HFF-Myc (cell line): ENCODE measurements around the gene HOXC9.
"Not testable (repeated sequence)": the region's sequence is repeated elsewhere in the genome, so short reads cannot be mapped to it uniquely, and the experiment has no call there.

Experiments
- DNase-seq: peaks from one replicate; pipeline ENCODE4 v3.0.0-alpha.2; 2011; ENCODE audit warnings: low read depth; ENCODE audit errors: extremely low read depth
- H3K4me3 ChIP-seq: replicated peaks from 2 replicates; pipeline ENCODE4 v1.5.1; 2011; ENCODE audit warnings: low read depth, mild to moderate bottlenecking, control low read depth, low read length
- CTCF ChIP-seq: IDR thresholded peaks from 2 replicates; pipeline ENCODE4 v1.5.1; 2012; ENCODE audit warnings: mild to moderate bottlenecking, low read depth, low read length, control low read depth; ENCODE audit errors: missing control alignments

The HOXC9 gene

GRCh38 chr12:54040648-54041047 lies 40.7 kb downstream of the HOXC9 start:
- H3K4me3 ChIP-seq, result no peak overlapping the region
- TF ChIP-seq CTCF, result no peak
- no peak for DNase-seq

GRCh38 chr12:54041097-54041690 lies 41.2 kb downstream of the HOXC9 start:
- H3K4me3 ChIP-seq, result no peak overlapping the region
- no peak for TF ChIP-seq CTCF
- DNase-seq, result no peak

- not testable (repeated sequence) for DNase-seq, H3K4me3 ChIP-seq
Observed at GRCh38 chr12:54042033-54042432, 42.1 kb downstream of the HOXC9 start.

GRCh38 chr12:54042970-54043853 lies 43.3 kb downstream of the HOXC9 start:
- no peak for TF ChIP-seq CTCF
- DNase-seq, result no peak
- H3K4me3 ChIP-seq, result no peak overlapping the region

GRCh38 chr12:54044425-54045103 lies 44.6 kb downstream of the HOXC9 start:
- no peak overlapping the region for H3K4me3 ChIP-seq
- no peak for TF ChIP-seq CTCF
- DNase-seq, result no peak

- no peak overlapping the region for H3K4me3 ChIP-seq
- DNase-seq, result no peak
- no peak for TF ChIP-seq CTCF
Observed at GRCh38 chr12:54045401-54045800, 45.4 kb downstream of the HOXC9 start.

GRCh38 chr12:54045868-54046521 lies 46.0 kb downstream of the HOXC9 start:
- no peak for DNase-seq
- no peak overlapping the region for H3K4me3 ChIP-seq
- TF ChIP-seq CTCF, result no peak
